Subcutaneous adipose tissue (tissue), 4 donors: ENCODE measurements around the gene TENT4B. TPM values are rescaled to one million over a fixed set of nuclear protein-coding genes. Genes with fewer than 3 reads are reported as not detected.

Experiments
- CTCF ChIP-seq: fragments of 450-650 bp; IDR thresholded peaks from one replicate; pipeline ENCODE4 v1.5.1; 2016; ENCODE audit warnings: low read depth, mild to moderate bottlenecking, control low read depth, antibody characterized with exemption, moderate library complexity
- total RNA-seq, 4 donors: library from RNA; depleted of rRNA; stranded (reverse); fragments of >200 nt; gene quantifications; one replicate each; pipeline ENCODE4 v1.1.0, GENCODE V29; 2016

TENT4B gene
- total RNA-seq, 4 donors from 2014 or later, result 12.4 to 14.3 (median 13.2) TPM

GRCh38 chr16:50248845-50249244 is 95.7 kb downstream of the TENT4B start:
- no peak for TF ChIP-seq CTCF

- TF ChIP-seq CTCF, result no peak
Observed at GRCh38 chr16:50251375-50252081, 98.4 kb downstream of the TENT4B start.

GRCh38 chr16:50252082-50252611 is 99.0 kb downstream of the TENT4B start:
- TF ChIP-seq CTCF, result no peak

- no peak for TF ChIP-seq CTCF
Observed at GRCh38 chr16:50252874-50253513, 99.9 kb downstream of the TENT4B start.

GRCh38 chr16:50253514-50253910 is 100.4 kb downstream of the TENT4B start:
- no peak for TF ChIP-seq CTCF

- TF ChIP-seq CTCF, result no peak
Observed at GRCh38 chr16:50254072-50254471, 101.0 kb downstream of the TENT4B start.

- TF ChIP-seq CTCF, result no peak
Observed at GRCh38 chr16:50255538-50255937, 102.4 kb downstream of the TENT4B start.
